ENCODE results near the gene TRIO. TPM values are rescaled to one million over a fixed set of nuclear protein-coding genes. Genes with fewer than 3 reads are reported as not detected.

The TRIO gene
- total RNA-seq, 2 experiments from 2014 or later, result 3.6 to 4.6 TPM

GRCh38 chr5:14445013-14445412 lies 301.9 kb downstream of the TRIO start:
- CTCF ChIA-PET, result no interaction called here
- H3K4me1 Mint-ChIP-seq (ENCODE audit: low read depth), result no peaks in the 10 kb centered on the region
- H3K4me3 Mint-ChIP-seq, result no peak overlapping the region
- no peaks in the 10 kb centered on the region for H3K9me3 Mint-ChIP-seq
- no peak for DNase-seq
- H3K27ac Mint-ChIP-seq, result no peak overlapping the region
- intact Hi-C loops (cut with micrococcal nuclease), result no loop called here
- H3K27me3 Mint-ChIP-seq (ENCODE audit: low read depth), result no peaks in the 10 kb centered on the region
- H3K36me3 Mint-ChIP-seq (ENCODE audit: low read depth), result no peaks in the 10 kb centered on the region

- Mint-ChIP-seq H3K4me1 (ENCODE audit: low read depth) (no peaks in the 10 kb centered on the region), H3K4me3 (no peak overlapping the region), H3K36me3 (ENCODE audit: low read depth) (no peaks in the 10 kb centered on the region), H3K27ac (no peak overlapping the region), H3K27me3 (ENCODE audit: low read depth) (no peaks in the 10 kb centered on the region), H3K9me3 (no peaks in the 10 kb centered on the region)
- CTCF ChIA-PET, result interaction anchor here (0.6 to 1.2 kb wide), 2 partner anchors 78 to 203 kb away, joined by 3 read pairs; no protein-coding TSS in a partner anchor
- DNase-seq, result no peak
- intact Hi-C loops (cut with micrococcal nuclease), result no loop called here
These were observed 302.6 kb downstream of the TRIO start for GRCh38 chr5:14445576-14446290.

GRCh38 chr5:14447958-14448911 lies 305.1 kb downstream of the TRIO start:
- H3K9me3 Mint-ChIP-seq, result no peaks in the 10 kb centered on the region
- H3K4me3 Mint-ChIP-seq, result no peak overlapping the region
- CTCF ChIA-PET, result no interaction called here
- intact Hi-C loops (cut with micrococcal nuclease), result no loop called here
- H3K4me1 Mint-ChIP-seq (ENCODE audit: low read depth), result peaks cover 3% of the 10 kb centered on the region
- H3K27me3 Mint-ChIP-seq (ENCODE audit: low read depth), result no peaks in the 10 kb centered on the region
- no peak for DNase-seq
- no peak overlapping the region for H3K27ac Mint-ChIP-seq
- no peaks in the 10 kb centered on the region for H3K36me3 Mint-ChIP-seq (ENCODE audit: low read depth)

GRCh38 chr5:14449052-14449661 lies 306.0 kb downstream of the TRIO start:
- Mint-ChIP-seq H3K4me3 (no peak overlapping the region), H3K27ac (no peak overlapping the region), H3K36me3 (ENCODE audit: low read depth) (no peaks in the 10 kb centered on the region), H3K27me3 (ENCODE audit: low read depth) (no peaks in the 10 kb centered on the region), H3K9me3 (no peaks in the 10 kb centered on the region), H3K4me1 (ENCODE audit: low read depth) (peaks cover 3% of the 10 kb centered on the region)
- intact Hi-C loops (cut with micrococcal nuclease), result no loop called here
- CTCF ChIA-PET, result no interaction called here
- DNase-seq, result no peak

- intact Hi-C loops (cut with micrococcal nuclease), result no loop called here
- CTCF ChIA-PET, result no interaction called here
- Mint-ChIP-seq H3K27ac (no peak overlapping the region), H3K27me3 (ENCODE audit: low read depth) (no peaks in the 10 kb centered on the region), H3K4me3 (no peak overlapping the region), H3K9me3 (no peaks in the 10 kb centered on the region), H3K4me1 (ENCODE audit: low read depth) (peaks cover 3% of the 10 kb centered on the region), H3K36me3 (ENCODE audit: low read depth) (no peaks in the 10 kb centered on the region)
- no peak for DNase-seq
These were observed 306.9 kb downstream of the TRIO start for GRCh38 chr5:14450018-14450524.

- Mint-ChIP-seq H3K4me3 (no peak overlapping the region), H3K27me3 (ENCODE audit: low read depth) (no peaks in the 10 kb centered on the region), H3K4me1 (ENCODE audit: low read depth) (peaks cover 3% of the 10 kb centered on the region), H3K27ac (no peak overlapping the region), H3K36me3 (ENCODE audit: low read depth) (no peaks in the 10 kb centered on the region), H3K9me3 (no peaks in the 10 kb centered on the region)
- no peak for DNase-seq
- intact Hi-C loops (cut with micrococcal nuclease), result no loop called here
- CTCF ChIA-PET, result no interaction called here
These were observed 307.6 kb downstream of the TRIO start for GRCh38 chr5:14450742-14451141.

GRCh38 chr5:14451871-14452270 lies 308.7 kb downstream of the TRIO start:
- CTCF ChIA-PET, result interaction anchor here (0.6 kb wide), 1 partner anchor 202 kb away, joined by 5 read pairs; no protein-coding TSS in a partner anchor
- peaks cover 3% of the 10 kb centered on the region for H3K4me1 Mint-ChIP-seq (ENCODE audit: low read depth)
- H3K4me3 Mint-ChIP-seq, result no peak overlapping the region
- H3K36me3 Mint-ChIP-seq (ENCODE audit: low read depth), result no peaks in the 10 kb centered on the region
- DNase-seq, result no peak
- H3K9me3 Mint-ChIP-seq, result no peaks in the 10 kb centered on the region
- H3K27ac Mint-ChIP-seq, result no peak overlapping the region
- intact Hi-C loops (cut with micrococcal nuclease), result no loop called here
- no peaks in the 10 kb centered on the region for H3K27me3 Mint-ChIP-seq (ENCODE audit: low read depth)

- no peak for DNase-seq
- no peak overlapping the region for H3K4me3 Mint-ChIP-seq
- CTCF ChIA-PET, result no interaction called here
- no peak overlapping the region for H3K27ac Mint-ChIP-seq
- H3K9me3 Mint-ChIP-seq, result no peaks in the 10 kb centered on the region
- peaks cover 3% of the 10 kb centered on the region for H3K4me1 Mint-ChIP-seq (ENCODE audit: low read depth)
- no peaks in the 10 kb centered on the region for H3K36me3 Mint-ChIP-seq (ENCODE audit: low read depth)
- intact Hi-C loops (cut with micrococcal nuclease), result no loop called here
- H3K27me3 Mint-ChIP-seq (ENCODE audit: low read depth), result no peaks in the 10 kb centered on the region
These were observed 309.7 kb downstream of the TRIO start for GRCh38 chr5:14452685-14453454.

GRCh38 chr5:14453481-14453880 lies 310.3 kb downstream of the TRIO start:
- H3K27ac Mint-ChIP-seq, result no peak overlapping the region

GRCh38 chr5:14455814-14456321 lies 312.7 kb downstream of the TRIO start:
- CTCF ChIA-PET, result interaction anchor here (1.0 to 1.2 kb wide), 2 partner anchors 57 to 91 kb away, joined by 3 read pairs; no protein-coding TSS in a partner anchor
- Mint-ChIP-seq H3K27ac (no peak overlapping the region), H3K4me1 (ENCODE audit: low read depth) (peaks cover 3% of the 10 kb centered on the region), H3K36me3 (ENCODE audit: low read depth) (no peaks in the 10 kb centered on the region), H3K9me3 (no peaks in the 10 kb centered on the region), H3K27me3 (ENCODE audit: low read depth) (no peaks in the 10 kb centered on the region), H3K4me3 (no peak overlapping the region)
- DNase-seq, result no peak
- intact Hi-C loops (cut with micrococcal nuclease), result no loop called here

More at GRCh38 chr5:14453481-14453880, 310.3 kb downstream of the TRIO start:
- Mint-ChIP-seq H3K4me3 (no peak overlapping the region), H3K4me1 (ENCODE audit: low read depth) (peaks cover 3% of the 10 kb centered on the region), H3K36me3 (ENCODE audit: low read depth) (no peaks in the 10 kb centered on the region), H3K27me3 (ENCODE audit: low read depth) (no peaks in the 10 kb centered on the region), H3K9me3 (no peaks in the 10 kb centered on the region)
- CTCF ChIA-PET, result no interaction called here
- intact Hi-C loops (cut with micrococcal nuclease), result no loop called here
- DNase-seq, result no peak

- no peaks in the 10 kb centered on the region for H3K27me3 Mint-ChIP-seq (ENCODE audit: low read depth)
- CTCF ChIA-PET, result no interaction called here
- H3K4me3 Mint-ChIP-seq, result no peak overlapping the region
- no peak for DNase-seq
- no peaks in the 10 kb centered on the region for H3K36me3 Mint-ChIP-seq (ENCODE audit: low read depth)
- H3K9me3 Mint-ChIP-seq, result no peaks in the 10 kb centered on the region
- peaks cover under 1% of the 10 kb centered on the region for H3K4me1 Mint-ChIP-seq (ENCODE audit: low read depth)
- intact Hi-C loops (cut with micrococcal nuclease), result no loop called here
- H3K27ac Mint-ChIP-seq, result no peak overlapping the region
These were observed 314.3 kb downstream of the TRIO start for GRCh38 chr5:14457476-14457875.

All from activated naive CD4-positive, alpha-beta T cell treated with anti-CD3 and anti-CD28 coated beads for 36 hours (primary cell).